ENCODE results near the gene SGCG.

Gene SGCG

GRCh38 chr13:23352161-23352560 lies 171.4 kb downstream of the SGCG start:
- Mint-ChIP-seq H3K4me3 (no peak overlapping the region), H3K9me3 (no peaks in the 10 kb centered on the region), H3K4me1 (ENCODE audit: low read depth in 2 of 2) (peaks cover 9 to 22% of the 10 kb centered on the region in 2 donors), H3K27ac (no peak overlapping the region), H3K36me3 (ENCODE audit: insufficient read depth) (peaks cover 33% of the 10 kb centered on the region), H3K27me3 (no peaks in the 10 kb centered on the region)
- ATAC-seq (replicated peaks) (no peak), DNase-seq (no peak)

DNA sequence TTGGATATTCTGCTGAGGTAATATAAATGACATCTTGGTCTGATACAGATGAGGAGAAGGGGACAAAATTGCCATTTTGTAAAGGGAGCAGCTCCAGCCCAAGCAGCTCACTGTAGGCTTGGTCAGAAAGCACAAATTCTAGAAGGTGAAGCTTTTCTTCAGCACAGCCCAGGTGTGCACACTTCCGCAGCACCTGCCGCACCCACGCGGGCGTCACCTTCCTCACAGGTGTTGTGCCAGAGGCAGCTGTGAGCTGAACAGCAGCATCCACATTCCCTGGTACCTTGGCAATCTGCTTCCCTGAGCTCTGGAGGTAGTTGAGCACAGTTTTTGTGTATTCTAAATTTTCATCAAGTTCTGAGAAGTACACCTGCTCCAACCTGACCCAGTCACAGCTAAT lies 173.7 kb downstream of the SGCG start:
- ATAC-seq (replicated peaks) (no peak), DNase-seq (no peak)
- Mint-ChIP-seq H3K36me3 (ENCODE audit: insufficient read depth) (peaks cover 32% of the 10 kb centered on the region), H3K27ac (peak overlapping the region in 1 of 2 donors; percentile 35), H3K9me3 (no peaks in the 10 kb centered on the region), H3K4me3 (no peak overlapping the region), H3K4me1 (ENCODE audit: low read depth in 2 of 2) (peaks cover 8 to 17% of the 10 kb centered on the region in 2 donors), H3K27me3 (no peaks in the 10 kb centered on the region)

DNA sequence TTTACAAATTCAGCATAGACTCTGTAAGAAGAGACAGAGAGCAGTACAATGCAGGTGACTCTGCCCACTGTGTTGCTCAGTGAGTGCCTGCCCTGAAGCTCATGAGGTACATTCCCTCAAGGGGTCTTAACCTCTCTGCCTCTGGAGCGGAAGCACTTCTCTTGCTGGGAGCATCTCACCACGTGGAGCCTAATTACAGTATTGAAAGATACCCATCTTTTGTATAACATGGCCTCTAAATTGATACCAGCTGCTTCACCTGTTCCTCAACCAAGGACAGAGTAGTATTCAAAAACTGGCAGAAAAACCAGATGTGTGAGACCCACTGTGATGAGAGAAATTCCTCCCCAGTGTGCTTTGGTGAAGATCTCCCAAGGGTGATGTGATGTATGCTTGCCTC lies 175.6 kb downstream of the SGCG start:
- H3K9me3 Mint-ChIP-seq = no peaks in the 10 kb centered on the region
- H3K27me3 Mint-ChIP-seq = no peaks in the 10 kb centered on the region
- peaks cover 30% of the 10 kb centered on the region for H3K36me3 Mint-ChIP-seq (ENCODE audit: insufficient read depth)
- ATAC-seq (replicated peaks) (no peak), DNase-seq (no peak)
- no peak overlapping the region for H3K4me3 Mint-ChIP-seq
- H3K27ac Mint-ChIP-seq = no peak overlapping the region
- peaks cover 4 to 17% of the 10 kb centered on the region in 2 donors for H3K4me1 Mint-ChIP-seq (ENCODE audit: low read depth in 2 of 2)

GRCh38 chr13:23357349-23357748 lies 176.6 kb downstream of the SGCG start:
- peaks cover 37% of the 10 kb centered on the region for H3K36me3 Mint-ChIP-seq (ENCODE audit: insufficient read depth)
- peaks cover 4 to 14% of the 10 kb centered on the region in 2 donors for H3K4me1 Mint-ChIP-seq (ENCODE audit: low read depth in 2 of 2)
- H3K4me3 Mint-ChIP-seq = no peak overlapping the region
- no peaks in the 10 kb centered on the region for H3K27me3 Mint-ChIP-seq
- peak overlapping the region in 1 of 2 donors; percentile 55 for H3K27ac Mint-ChIP-seq
- no peak for ATAC-seq (replicated peaks)
- H3K9me3 Mint-ChIP-seq = no peaks in the 10 kb centered on the region
- DNase-seq = no peak

DNA sequence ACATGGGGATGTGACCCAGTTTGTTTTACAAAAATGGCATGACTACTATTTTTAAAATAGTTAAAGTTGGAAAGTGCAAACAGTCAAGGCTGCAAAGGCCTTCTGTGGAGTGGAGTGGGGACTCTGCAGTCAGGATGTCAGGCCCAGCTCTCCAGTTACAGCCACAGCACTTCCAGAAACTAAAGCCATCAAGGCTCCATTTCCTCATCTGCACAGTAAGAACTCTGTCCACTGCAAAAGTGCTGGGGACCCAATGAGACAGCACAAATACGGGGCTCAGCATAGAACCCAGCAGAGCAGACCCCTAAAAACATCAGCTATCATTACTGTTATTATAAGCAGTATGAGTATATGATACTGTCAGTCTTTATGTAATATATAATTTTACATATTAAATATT lies 179.1 kb downstream of the SGCG start:
- peaks cover 43% of the 10 kb centered on the region for H3K36me3 Mint-ChIP-seq (ENCODE audit: insufficient read depth)
- no peak for DNase-seq
- peak overlapping the region in 1 of 2 donors; percentile 81 for H3K27ac Mint-ChIP-seq
- no peaks in the 10 kb centered on the region for H3K27me3 Mint-ChIP-seq
- ATAC-seq (replicated peaks) = no peak
- H3K9me3 Mint-ChIP-seq = no peaks in the 10 kb centered on the region
- no peak overlapping the region for H3K4me3 Mint-ChIP-seq
- H3K4me1 Mint-ChIP-seq (ENCODE audit: low read depth in 2 of 2) = peaks cover 0 to 3% of the 10 kb centered on the region in 2 donors

DNA sequence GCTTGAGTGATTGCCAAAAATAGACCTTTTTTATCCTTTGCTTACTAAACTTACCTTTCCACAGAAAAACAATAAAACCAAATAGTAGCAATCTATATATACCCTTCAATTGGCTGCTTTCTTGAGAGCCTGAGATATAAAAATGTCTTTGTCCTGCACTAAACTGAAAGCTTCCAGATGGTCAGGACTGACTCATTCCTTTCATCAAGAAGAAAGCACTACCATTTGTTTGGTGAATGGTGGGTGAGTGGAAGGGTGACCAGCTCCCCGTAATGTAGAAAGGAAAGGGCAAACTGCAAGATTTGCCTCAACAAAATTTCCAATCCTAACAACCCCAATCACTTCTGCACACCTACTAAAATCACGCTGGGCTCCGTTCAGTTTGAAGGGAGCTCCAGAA lies 184.9 kb downstream of the SGCG start:
- Mint-ChIP-seq H3K36me3 (ENCODE audit: insufficient read depth) (peaks cover 74% of the 10 kb centered on the region), H3K27ac (no peak overlapping the region), H3K4me1 (ENCODE audit: low read depth in 2 of 2) (peaks cover 0 to 2% of the 10 kb centered on the region in 2 donors), H3K27me3 (no peaks in the 10 kb centered on the region), H3K4me3 (no peak overlapping the region), H3K9me3 (no peaks in the 10 kb centered on the region)
- no peak for ATAC-seq (replicated peaks)
- DNase-seq = no peak

DNA sequence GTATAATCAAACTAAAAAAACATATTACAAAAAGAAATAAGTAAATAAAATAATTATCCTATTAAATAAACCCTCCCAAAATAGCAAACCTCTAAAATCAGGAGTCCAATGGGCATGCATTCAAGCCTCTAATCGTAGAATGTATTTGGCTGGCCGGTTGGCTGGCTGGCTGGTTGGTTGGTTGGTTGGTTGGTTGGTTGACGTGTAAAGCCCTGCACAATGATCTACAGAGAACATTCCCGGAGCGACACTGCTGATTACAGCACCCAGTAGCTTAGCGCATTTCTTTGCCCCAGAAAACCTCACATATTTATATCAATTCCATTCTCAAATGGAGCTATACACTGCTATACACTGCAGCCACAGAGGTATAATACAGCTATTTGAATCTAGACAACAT lies 187.1 kb downstream of the SGCG start:
- Mint-ChIP-seq H3K27me3 (no peaks in the 10 kb centered on the region), H3K36me3 (ENCODE audit: insufficient read depth) (peaks cover 65% of the 10 kb centered on the region), H3K4me1 (ENCODE audit: low read depth in 2 of 2) (peaks cover 6 to 9% of the 10 kb centered on the region in 2 donors), H3K27ac (no peak overlapping the region), H3K9me3 (no peaks in the 10 kb centered on the region), H3K4me3 (no peak overlapping the region)
- no peak for DNase-seq
- ATAC-seq (replicated peaks) = no peak

- Mint-ChIP-seq H3K4me3 (peak overlapping the region; percentile 7 to 9), H3K36me3 (ENCODE audit: insufficient read depth) (peaks cover 38% of the 10 kb centered on the region), H3K4me1 (ENCODE audit: low read depth in 2 of 2) (peaks cover 16 to 17% of the 10 kb centered on the region in 2 donors), H3K27me3 (no peaks in the 10 kb centered on the region), H3K9me3 (no peaks in the 10 kb centered on the region), H3K27ac (no peak overlapping the region)
- ATAC-seq (replicated peaks) (no peak), DNase-seq (no peak)
Measured at GRCh38 chr13:23372264-23372906, 191.6 kb downstream of the SGCG start.
